ENCODE results near the gene MYL5. TPM values are rescaled to one million over a fixed set of nuclear protein-coding genes. Genes with fewer than 3 reads are reported as not detected.

Gene MYL5
- total and polyA plus RNA-seq, 2 of the 4 experiments (the other 2 are of a cell fraction): 9.1 to 16.0 TPM

GRCh38 chr4:684623-685327 is 10.4 kb downstream of the MYL5 start:
- ChIA-PET POLR2A (ENCODE audit: unreplicated experiment) (no interaction called here), CTCF (no interaction called here)
- peaks cover 9% of the 10 kb centered on the region for H3K9me1 ChIP-seq (ENCODE audit: insufficient read depth, low read length)
- no peaks in the 10 kb centered on the region for H3K36me3 ChIP-seq (ENCODE audit: control insufficient read depth, insufficient read depth, low read length)
- intact Hi-C loops (cut with micrococcal nuclease): no loop called here
- H2BK15ac ChIP-seq (ENCODE audit: low read depth, low read length): no peak overlapping the region
- H3K9me3 ChIP-seq (ENCODE audit: control insufficient read depth, insufficient read depth, low read length): no peaks in the 10 kb centered on the region
- H2BK120ac ChIP-seq (ENCODE audit: low read depth, low read length): no peak overlapping the region
- H3K9ac ChIP-seq (ENCODE audit: low read depth, low read length): no peak overlapping the region
- H2AFZ ChIP-seq (replicated peaks; ENCODE audit: low read length, poor library complexity): no peak overlapping the region
- no peak overlapping the region for H3K27ac ChIP-seq (ENCODE audit: insufficient read depth, low read length)
- no peak overlapping the region for H4K5ac ChIP-seq (ENCODE audit: low read depth, low read length)
- H2AK5ac ChIP-seq (ENCODE audit: low read depth, low read length): no peak overlapping the region
- DNase-seq: no peak
- 71% methylated on average over 10 of the region's 21 CpGs; no CpG with 5 or more reads in 1 of the 2 experiments for WGBS, 2 experiments (ENCODE audit: extremely low coverage in 2 of 2, insufficient read length in 1 of 2)
- no TSS peak for BruUV-seq (replicated peaks)
- dilution Hi-C loops (cut with HindIII; ENCODE audit: low sequenced_read_pairs, unreplicated experiment): no loop called here
- TF ChIP-seq CHD1 (IDR thresholded peaks at IDR 0.05; ENCODE audit: low read depth, low read length): no peak
- TF ChIP-seq MAZ (IDR thresholded peaks at IDR 0.05; ENCODE audit: borderline replicate concordance, low read depth, low read length): no peak
- no peak for TF ChIP-seq BHLHE40 (IDR thresholded peaks at IDR 0.05; ENCODE audit: low read depth, low read length)
- no peak for TF ChIP-seq FOS (IDR thresholded peaks at IDR 0.05; ENCODE audit: low read depth, low read length)
- TF ChIP-seq SMC3 (IDR thresholded peaks at IDR 0.05; ENCODE audit: low read depth, low read length): no peak
- H4K20me1 ChIP-seq (ENCODE audit: insufficient read depth, low read length): no peaks in the 10 kb centered on the region
- no peak overlapping the region for H3K4me2 ChIP-seq (ENCODE audit: low read depth, low read length)
- no peak overlapping the region for H3K18ac ChIP-seq (ENCODE audit: low read depth, low read length)
- H3K4me1 ChIP-seq (ENCODE audit: control insufficient read depth, insufficient read depth, low read length): peaks cover 15% of the 10 kb centered on the region
- no peak overlapping the region for H4K91ac ChIP-seq (ENCODE audit: insufficient read depth, low read depth, low read length)
- H3K56ac ChIP-seq (ENCODE audit: extremely low read depth, insufficient read depth, low read length): no peak overlapping the region
- no peak overlapping the region for H3K4ac ChIP-seq (ENCODE audit: low read depth, low read length)
- no peaks in the 10 kb centered on the region for H3K27me3 ChIP-seq (ENCODE audit: control insufficient read depth, insufficient read depth, low read length)
- H3K4me3 ChIP-seq (ENCODE audit: insufficient read depth, low read depth, low read length): no peak overlapping the region
- in situ Hi-C loops (cut with MboI; ENCODE audit: low sequenced_read_pairs): no loop called here
- peaks cover 0 to 4% of the 10 kb centered on the region in 2 experiments; a peak in 1 of 4 replicates for H3K79me1 ChIP-seq (ENCODE audit: low read depth in 1 of 2, low read length in 2 of 2)
- no peak overlapping the region for H4K8ac ChIP-seq (ENCODE audit: low read depth in 2 of 2, low read length in 2 of 2)
- ATAC-seq (ENCODE audit: low read depth): no peak
- H2BK5ac ChIP-seq (ENCODE audit: low read depth, low read length, poor library complexity, severe bottlenecking): no peak overlapping the region
- H2AK9ac ChIP-seq (replicated peaks; ENCODE audit: low read depth, low read length, poor library complexity): no peak overlapping the region
- no peak overlapping the region for H3K14ac ChIP-seq (replicated peaks; ENCODE audit: low read depth, low read length)
- no peak overlapping the region for H2BK20ac ChIP-seq (ENCODE audit: low read depth, low read length)
- H3K23ac ChIP-seq (ENCODE audit: low read depth, low read length): no peak overlapping the region

Data from IMR-90 (cell line).